AG10803 (cell line): ENCODE measurements around the gene BOLL.

Source experiments
- DNase-seq: peaks from one replicate; pipeline ENCODE4 v3.0.0; 2010; ENCODE audit warnings: low read depth
- H3K4me3 ChIP-seq: 2 replicates; pipeline ENCODE4 v1.5.1; 2011; ENCODE audit warnings: mild to moderate bottlenecking, low read length, control low read depth
- TF ChIP-seq, protein P1 (sequence below): conservative IDR thresholded peaks from 2 replicates; pipeline ENCODE4 v1.5.1; 2011; ENCODE audit warnings: mild to moderate bottlenecking, low read length, control low read depth, inconsistent platforms

BOLL gene

DNA sequence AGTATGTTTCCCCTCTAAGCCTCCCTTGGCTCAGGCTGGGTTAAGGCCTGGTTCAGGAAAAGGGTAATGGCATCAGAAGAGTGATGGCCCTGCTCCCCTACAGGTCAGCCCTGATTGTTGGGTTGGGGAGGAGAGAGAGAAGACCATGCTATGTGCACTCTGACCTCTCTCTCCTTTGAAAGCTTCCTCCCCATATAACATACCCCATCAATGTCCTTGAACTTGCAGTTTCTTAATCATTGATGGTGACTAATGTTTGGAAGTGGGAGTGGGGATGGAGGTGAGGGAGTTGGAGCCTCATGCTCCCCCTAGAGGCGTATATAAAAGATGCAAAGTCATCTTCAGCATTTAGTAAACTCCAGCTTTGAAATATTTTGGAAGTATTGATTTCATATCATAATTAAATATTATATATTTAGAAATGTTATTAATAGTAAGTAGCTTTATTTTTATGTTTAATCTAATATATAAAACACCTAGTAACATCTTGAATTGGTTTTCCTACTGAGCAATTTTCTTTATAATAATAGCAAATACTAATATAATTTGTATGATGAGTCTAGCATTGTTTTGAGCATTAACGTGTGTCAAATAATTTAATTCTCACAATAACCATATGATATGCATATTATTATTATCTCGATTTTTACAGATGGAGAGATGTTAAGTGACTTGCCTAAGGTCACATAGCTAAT, 28.1 kb upstream of the BOLL start:
- DNase-seq = peak; percentile 45
- no peak overlapping the region for H3K4me3 ChIP-seq
- TF ChIP-seq, protein P1, sequence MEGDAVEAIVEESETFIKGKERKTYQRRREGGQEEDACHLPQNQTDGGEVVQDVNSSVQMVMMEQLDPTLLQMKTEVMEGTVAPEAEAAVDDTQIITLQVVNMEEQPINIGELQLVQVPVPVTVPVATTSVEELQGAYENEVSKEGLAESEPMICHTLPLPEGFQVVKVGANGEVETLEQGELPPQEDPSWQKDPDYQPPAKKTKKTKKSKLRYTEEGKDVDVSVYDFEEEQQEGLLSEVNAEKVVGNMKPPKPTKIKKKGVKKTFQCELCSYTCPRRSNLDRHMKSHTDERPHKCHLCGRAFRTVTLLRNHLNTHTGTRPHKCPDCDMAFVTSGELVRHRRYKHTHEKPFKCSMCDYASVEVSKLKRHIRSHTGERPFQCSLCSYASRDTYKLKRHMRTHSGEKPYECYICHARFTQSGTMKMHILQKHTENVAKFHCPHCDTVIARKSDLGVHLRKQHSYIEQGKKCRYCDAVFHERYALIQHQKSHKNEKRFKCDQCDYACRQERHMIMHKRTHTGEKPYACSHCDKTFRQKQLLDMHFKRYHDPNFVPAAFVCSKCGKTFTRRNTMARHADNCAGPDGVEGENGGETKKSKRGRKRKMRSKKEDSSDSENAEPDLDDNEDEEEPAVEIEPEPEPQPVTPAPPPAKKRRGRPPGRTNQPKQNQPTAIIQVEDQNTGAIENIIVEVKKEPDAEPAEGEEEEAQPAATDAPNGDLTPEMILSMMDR = peak; percentile 62

DNA sequence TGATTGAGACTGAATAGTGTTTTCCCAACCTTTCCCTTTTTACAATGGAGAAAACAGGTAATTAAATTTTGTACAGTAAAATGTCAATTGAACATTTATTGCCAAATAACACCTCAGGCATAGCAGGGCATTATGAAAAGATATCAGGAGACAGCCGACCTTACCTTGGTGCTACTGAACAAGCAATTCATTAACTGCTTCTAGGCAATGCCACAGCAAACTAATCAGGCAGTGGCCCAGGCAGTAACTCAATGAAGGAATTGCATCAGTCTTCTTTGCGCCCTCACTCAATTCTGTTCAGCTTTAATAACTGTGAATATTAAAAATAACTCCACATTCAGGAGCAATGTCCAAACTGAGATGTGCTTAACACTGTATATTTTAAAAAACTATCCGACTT, 25.4 kb upstream of the BOLL start:
- no peak for DNase-seq
- TF ChIP-seq, protein P1 = no peak
- H3K4me3 ChIP-seq = no peak overlapping the region

DNA sequence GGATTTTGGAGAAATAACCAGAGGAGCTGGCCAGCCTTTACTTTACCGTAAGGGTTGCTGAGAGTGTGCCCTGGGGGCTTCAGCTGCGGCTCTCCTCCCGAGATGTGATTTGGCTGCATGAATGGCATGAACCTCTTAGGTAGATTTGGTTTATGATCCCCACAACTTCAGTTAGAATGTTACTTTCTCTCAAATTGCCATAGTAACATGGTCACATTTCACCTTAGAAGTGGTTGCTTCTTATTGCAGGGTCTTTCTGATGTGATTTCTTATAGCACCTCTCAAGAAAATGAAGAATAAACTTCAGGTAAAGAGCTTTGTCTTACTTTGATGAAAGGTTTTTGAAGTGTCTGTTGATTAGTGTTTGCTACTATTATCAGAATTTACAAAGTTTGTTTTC, 24.9 kb upstream of the BOLL start:
- TF ChIP-seq, protein P1 = no peak
- no peak for DNase-seq
- no peak overlapping the region for H3K4me3 ChIP-seq

DNA sequence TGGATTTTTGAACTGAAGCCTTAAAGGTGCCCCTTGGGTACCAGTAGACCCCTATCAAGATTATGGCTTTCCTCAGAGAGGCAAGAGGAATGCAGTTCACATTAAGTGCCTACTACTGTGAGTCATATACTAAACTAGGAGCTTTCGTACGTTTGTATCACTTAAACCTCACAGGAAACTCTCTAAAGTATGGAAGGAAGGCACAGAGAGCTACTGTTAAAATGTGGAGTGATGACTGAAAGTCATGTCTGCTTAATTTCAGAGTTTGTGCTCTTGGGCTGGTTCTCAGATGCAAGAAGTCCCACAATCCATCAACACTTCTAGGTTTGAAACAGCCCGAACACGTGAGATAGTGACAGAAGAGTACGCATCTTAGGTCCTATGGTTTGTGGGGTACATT, 23.9 kb upstream of the BOLL start:
- no peak overlapping the region for H3K4me3 ChIP-seq
- DNase-seq = no peak
- TF ChIP-seq, protein P1 = no peak

DNA sequence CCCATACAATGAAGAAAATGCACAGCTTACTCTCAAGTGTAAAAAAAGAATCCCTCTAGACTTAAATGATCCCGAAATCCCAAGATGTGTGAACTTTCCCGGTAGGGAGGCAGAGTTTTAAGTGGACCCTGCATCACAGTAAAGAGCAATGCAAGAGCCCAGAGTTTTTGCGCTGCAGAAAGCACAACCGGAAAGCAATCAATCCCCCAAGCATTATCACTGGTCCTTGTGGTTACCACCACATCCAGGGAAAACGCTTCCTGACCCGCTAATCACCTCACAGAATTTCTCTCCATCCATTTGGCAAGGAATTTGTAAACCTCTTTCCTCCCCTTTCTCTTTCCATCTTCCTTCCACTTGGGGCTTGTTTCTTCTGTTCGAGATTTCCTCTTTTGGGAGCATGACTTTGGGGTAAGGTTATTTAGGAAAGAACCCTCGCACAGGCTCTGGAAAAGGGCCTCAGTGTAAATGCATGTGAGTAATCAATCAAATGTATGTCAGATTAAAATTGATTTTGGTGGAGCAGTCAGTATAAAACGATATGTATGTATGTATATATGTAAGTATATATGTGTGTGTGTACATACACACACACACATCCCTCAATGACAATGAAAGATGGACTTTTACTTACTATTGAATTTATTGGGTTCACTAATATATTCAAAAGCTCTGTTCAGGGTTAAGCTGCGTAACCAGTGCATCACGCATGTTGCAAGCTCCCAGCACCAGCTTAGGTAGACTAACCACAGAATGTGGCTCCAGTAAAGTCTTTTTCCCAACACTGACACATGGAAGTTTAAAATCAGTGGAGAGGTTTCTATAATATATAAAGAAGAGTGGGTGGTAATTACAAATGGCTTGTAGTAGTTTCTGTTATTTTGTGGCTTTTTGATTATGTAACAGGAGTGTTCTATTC, 20.9 kb upstream of the BOLL start:
- peak; percentile 21 for DNase-seq
- peak overlapping the region; percentile 66 for H3K4me3 ChIP-seq
- TF ChIP-seq, protein P1 = no peak

DNA sequence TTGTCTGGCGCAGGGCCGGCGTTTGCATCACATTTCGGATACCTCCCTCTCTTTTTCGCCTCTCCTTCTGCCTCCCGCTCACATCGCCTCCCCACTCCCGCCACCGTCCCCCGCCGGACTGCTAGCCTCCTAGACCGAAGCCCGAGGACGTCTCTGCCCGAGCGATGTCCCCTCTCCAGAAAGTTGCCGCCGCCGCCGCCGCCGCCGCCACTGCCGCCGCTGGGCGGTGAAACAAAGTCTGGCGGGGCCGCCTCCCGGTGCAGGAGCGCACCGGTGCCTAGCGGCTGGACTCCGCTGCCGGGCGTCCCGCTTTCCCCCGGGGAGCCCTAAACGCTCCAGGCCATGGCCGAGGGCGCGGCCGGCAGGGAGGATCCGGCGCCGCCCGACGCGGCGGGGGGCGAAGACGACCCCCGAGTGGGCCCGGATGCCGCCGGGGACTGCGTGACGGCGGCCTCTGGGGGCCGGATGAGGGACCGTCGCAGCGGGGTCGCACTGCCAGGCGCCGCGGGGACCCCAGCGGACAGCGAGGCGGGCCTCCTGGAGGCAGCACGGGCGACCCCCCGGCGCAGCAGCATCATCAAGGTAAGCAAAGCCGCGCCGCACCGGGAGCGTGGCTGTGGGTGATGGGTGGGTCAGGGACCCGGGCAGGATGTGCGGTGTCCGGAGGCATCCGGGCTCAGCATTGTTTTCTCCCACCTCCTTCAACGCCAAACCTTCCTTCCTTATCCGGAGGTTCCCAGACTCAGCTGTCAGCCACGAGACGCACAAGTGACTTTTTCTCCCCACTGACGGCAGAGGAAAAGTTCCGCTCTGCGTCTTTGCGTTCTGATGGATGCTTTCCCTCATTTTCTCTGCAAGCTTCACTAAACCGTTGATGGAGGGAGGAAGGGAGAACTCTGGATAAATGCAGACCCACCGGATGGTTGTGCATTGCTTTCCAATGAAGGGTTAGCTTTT, 19.9 kb upstream of the BOLL start:
- DNase-seq = peak; percentile 20
- TF ChIP-seq, protein P1 = no peak
- peak overlapping the region; percentile 66 for H3K4me3 ChIP-seq
